Bone marrow (tissue), 2 donors: ENCODE data around the gene VPS41.

Experiments
- DNase-seq, 2 donors: peaks; one replicate each; lab custom pipeline; 2025; lab: John Stamatoyannopoulos, UW

The VPS41 gene

GRCh38 chr7:38801786-38802185 lies 107.2 kb downstream of the VPS41 start:
- no peak for DNase-seq

GRCh38 chr7:38798552-38799267 lies 110.3 kb downstream of the VPS41 start:
- no peak for DNase-seq

GRCh38 chr7:38796626-38797501 lies 112.1 kb downstream of the VPS41 start:
- peak in 1 of 2 donors; percentile 19 for DNase-seq

GRCh38 chr7:38795593-38795992 lies 113.4 kb downstream of the VPS41 start:
- no peak for DNase-seq

GRCh38 chr7:38781991-38782390 lies 127.0 kb downstream of the VPS41 start:
- DNase-seq, result no peak

GRCh38 chr7:38777609-38778008 lies 131.4 kb downstream of the VPS41 start:
- no peak for DNase-seq

- DNase-seq, result no peak
Observed at GRCh38 chr7:38775506-38776175, 133.3 kb downstream of the VPS41 start.

GRCh38 chr7:38773430-38773829 lies 135.6 kb downstream of the VPS41 start:
- DNase-seq, result no peak

GRCh38 chr7:38760226-38760625 lies 148.8 kb downstream of the VPS41 start:
- DNase-seq, result no peak

GRCh38 chr7:38759028-38759427 lies 150.0 kb downstream of the VPS41 start:
- no peak for DNase-seq

- DNase-seq, result no peak
Observed at GRCh38 chr7:38757931-38758330, 151.1 kb downstream of the VPS41 start.

GRCh38 chr7:38756521-38756920 lies 152.5 kb downstream of the VPS41 start:
- DNase-seq, result no peak

- no peak for DNase-seq
Observed at GRCh38 chr7:38753347-38753746, 155.6 kb downstream of the VPS41 start.

- DNase-seq, result no peak
Observed at GRCh38 chr7:38751416-38751815, 157.6 kb downstream of the VPS41 start.

- no peak for DNase-seq
Observed at GRCh38 chr7:38748056-38748610, 160.9 kb downstream of the VPS41 start.

GRCh38 chr7:38746438-38746837 lies 162.6 kb downstream of the VPS41 start:
- DNase-seq, result no peak

- no peak for DNase-seq
Observed at GRCh38 chr7:38744746-38745145, 164.2 kb downstream of the VPS41 start.

GRCh38 chr7:38743899-38744298 lies 165.1 kb downstream of the VPS41 start:
- no peak for DNase-seq

GRCh38 chr7:38740041-38740440 lies 168.9 kb downstream of the VPS41 start:
- DNase-seq, result no peak

- no peak for DNase-seq
Observed at GRCh38 chr7:38736138-38736537, 172.9 kb downstream of the VPS41 start.

- DNase-seq, result no peak
Observed at GRCh38 chr7:38731215-38731614, 177.8 kb downstream of the VPS41 start.

- no peak for DNase-seq
Observed at GRCh38 chr7:38728145-38728544, 180.8 kb downstream of the VPS41 start.
